B cell (primary cell): ENCODE data around the gene EPN1.

ENCODE experiments used
- CTCF ChIP-seq: fragments of 200-600 bp; IDR thresholded peaks from one replicate; pipeline ENCODE4 v1.8.0; 2022; ENCODE audit warnings: antibody characterized with exemption, mild to moderate bottlenecking
- EZH2 ChIP-seq: IDR thresholded peaks from 2 replicates; pipeline ENCODE4 v1.6.1; 2012; ENCODE audit warnings: borderline replicate concordance, low read depth, mild to moderate bottlenecking, moderate library complexity, low read length; ENCODE audit not compliant: insufficient read depth, poor library complexity, severe bottlenecking

GRCh38 chr19:55697069-55697440 lies 22.0 kb downstream of the EPN1 start:
- TF ChIP-seq CTCF (no peak), EZH2 (no peak)
